HepG2 (cell line): Measurements from ENCODE around the gene FMNL1.

Experiments
- CCAR2 ChIP-seq: fragments of 200-400 bp; formaldehyde crosslinking; optimal IDR thresholded peaks from 2 replicates; pipeline ENCODE3; 2018; ENCODE audit warnings: low read depth, mild to moderate bottlenecking, low read length, moderate library complexity
- CREB3 ChIP-seq: sonication (generic); formaldehyde crosslinking; IDR thresholded peaks from 2 replicates; pipeline ENCODE4 v1.5.0; 2020; ENCODE audit warnings: missing genetic modification reagents
- HIC2 ChIP-seq: sonication (generic); formaldehyde crosslinking; IDR thresholded peaks from 2 replicates; pipeline ENCODE4 v1.9.0; 2022; ENCODE audit warnings: low read depth, missing genetic modification reagents
- TF ChIP-seq, protein P1 (sequence below): sonication (generic); formaldehyde crosslinking; IDR thresholded peaks from 2 replicates; pipeline ENCODE4 v1.5.0; 2020; ENCODE audit warnings: mild to moderate bottlenecking, missing genetic modification reagents, moderate library complexity

DNA sequence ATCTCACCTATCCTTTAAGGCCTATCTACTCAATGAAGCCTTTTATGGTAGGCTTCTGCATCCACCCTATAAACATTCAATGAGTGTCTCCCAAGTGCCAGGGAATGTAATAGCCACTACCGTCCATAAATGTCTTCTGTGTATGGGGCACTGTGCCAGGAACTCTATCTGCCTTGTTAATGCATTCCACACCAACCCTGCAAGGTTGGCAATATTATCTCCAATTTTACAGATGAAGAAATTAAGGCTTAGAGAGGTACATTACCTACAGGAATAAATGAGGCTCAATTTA is 75.1 kb downstream of the FMNL1 start:
- TF ChIP-seq HIC2, result no peak
- TF ChIP-seq, protein P1, sequence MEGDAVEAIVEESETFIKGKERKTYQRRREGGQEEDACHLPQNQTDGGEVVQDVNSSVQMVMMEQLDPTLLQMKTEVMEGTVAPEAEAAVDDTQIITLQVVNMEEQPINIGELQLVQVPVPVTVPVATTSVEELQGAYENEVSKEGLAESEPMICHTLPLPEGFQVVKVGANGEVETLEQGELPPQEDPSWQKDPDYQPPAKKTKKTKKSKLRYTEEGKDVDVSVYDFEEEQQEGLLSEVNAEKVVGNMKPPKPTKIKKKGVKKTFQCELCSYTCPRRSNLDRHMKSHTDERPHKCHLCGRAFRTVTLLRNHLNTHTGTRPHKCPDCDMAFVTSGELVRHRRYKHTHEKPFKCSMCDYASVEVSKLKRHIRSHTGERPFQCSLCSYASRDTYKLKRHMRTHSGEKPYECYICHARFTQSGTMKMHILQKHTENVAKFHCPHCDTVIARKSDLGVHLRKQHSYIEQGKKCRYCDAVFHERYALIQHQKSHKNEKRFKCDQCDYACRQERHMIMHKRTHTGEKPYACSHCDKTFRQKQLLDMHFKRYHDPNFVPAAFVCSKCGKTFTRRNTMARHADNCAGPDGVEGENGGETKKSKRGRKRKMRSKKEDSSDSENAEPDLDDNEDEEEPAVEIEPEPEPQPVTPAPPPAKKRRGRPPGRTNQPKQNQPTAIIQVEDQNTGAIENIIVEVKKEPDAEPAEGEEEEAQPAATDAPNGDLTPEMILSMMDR, result no peak
- TF ChIP-seq CREB3 (CRISPR knock-in tag), result no peak
- no peak for TF ChIP-seq CCAR2
